RPMI8226 (cell line): ENCODE measurements around the gene PDE4B.
"Not testable (repeated sequence)": the region's sequence is repeated elsewhere in the genome, so short reads cannot be mapped to it uniquely, and the experiment has no call there.

Experiments
- DNase-seq: peaks from one replicate; pipeline ENCODE4 v3.0.0-alpha.2; 2015

The PDE4B gene

GRCh38 chr1:65998763-65999583 is 206.3 kb downstream of the PDE4B start:
- no peak for DNase-seq

- DNase-seq, result no peak
Measured at GRCh38 chr1:66000033-66000637, 207.4 kb downstream of the PDE4B start.

DNA sequence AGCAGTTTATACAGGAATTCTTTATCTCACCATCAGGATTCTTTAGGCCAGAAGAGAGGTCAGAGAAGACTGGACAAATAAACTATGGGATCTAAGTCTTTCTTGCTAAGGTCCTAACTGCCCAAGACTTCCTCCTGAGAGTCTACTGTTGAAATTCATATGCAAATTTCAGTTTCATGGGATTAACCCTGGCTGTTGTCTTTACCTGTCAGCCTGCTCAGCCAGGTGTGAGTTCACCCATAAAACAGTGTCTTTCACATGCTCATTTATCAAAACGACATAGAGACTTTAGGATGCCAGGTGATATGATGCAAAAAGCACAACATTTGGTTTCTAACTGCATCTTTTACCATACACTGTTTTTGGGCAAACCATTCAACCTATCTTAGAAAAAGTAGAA is 211.0 kb downstream of the PDE4B start:
- no peak for DNase-seq

DNA sequence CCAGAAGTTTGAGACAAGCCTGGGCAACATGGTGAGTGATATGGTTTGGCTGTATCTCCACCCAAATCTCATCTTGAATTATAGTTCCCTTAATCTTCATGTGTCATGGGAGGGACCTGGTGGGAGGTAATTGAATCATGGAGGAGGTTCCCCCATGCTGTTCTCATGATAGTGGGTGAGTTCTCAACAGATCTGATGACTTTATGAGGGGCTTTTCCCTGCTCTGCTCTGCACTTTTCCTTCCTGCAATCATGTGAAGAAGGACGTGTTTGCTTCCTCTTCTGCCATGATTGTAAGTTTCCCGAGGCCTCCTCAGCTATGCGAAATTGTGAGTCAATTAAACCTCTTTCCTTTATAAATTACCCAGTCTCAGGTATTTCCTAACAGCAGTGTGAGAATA is 213.8 kb downstream of the PDE4B start:
- DNase-seq, result not testable (repeated sequence)

DNA sequence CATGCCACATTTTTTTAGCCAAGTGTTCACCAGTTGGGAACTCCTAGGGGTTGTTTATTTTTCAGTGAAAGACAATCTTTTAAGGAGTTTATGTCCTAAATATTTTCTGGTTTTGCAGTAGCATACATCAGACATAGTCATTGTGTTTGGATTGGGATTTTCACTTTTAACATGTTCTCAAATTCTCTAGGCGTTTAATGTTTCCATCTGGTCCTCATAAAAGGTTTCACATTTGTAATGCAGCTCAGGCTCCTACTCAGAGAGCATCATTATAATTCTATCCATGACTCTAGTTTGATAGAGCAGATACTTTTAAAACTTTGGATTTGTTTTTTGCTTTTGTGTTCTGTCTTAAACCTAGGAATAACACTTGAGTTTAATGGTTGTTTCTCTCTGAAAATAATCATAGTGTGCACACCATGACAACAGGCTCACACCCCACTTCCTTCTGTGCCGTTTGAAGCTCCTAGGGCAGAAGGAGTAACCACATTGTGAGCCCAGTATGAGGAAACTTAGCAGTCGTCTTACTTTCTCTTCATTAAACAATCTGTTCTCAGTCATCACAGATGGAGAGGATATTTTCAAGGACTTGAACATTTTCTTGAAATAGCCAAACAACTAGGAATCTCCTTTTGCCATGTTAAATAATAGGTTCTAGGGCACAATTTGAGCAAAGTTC is 219.6 kb downstream of the PDE4B start:
- no peak for DNase-seq

GRCh38 chr1:66013371-66013770 is 220.7 kb downstream of the PDE4B start:
- DNase-seq, result no peak

- peak; percentile 18 for DNase-seq
Measured at GRCh38 chr1:66022904-66023620, 230.4 kb downstream of the PDE4B start.

DNA sequence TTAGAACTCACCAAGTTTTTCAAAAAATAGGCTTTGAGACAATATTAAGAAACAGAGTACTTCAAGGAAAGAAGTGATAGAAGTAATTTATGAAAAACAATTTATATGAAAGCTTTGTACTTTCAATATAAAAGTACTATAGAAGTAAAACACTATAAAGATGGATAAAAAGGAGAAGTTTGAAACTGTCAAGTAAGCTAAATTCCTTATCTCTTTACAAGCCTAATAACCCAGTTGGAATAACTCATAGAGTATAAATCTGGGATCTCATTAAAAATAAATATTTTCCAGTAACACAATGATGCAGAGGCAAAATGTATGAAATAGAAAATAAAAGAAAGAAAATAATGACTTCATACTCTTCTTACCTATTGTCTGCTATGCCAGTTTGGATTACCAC is 232.5 kb downstream of the PDE4B start:
- no peak for DNase-seq

- no peak for DNase-seq
Measured at GRCh38 chr1:66028035-66028434, 235.3 kb downstream of the PDE4B start.

GRCh38 chr1:66033781-66034180 is 241.1 kb downstream of the PDE4B start:
- DNase-seq, result no peak

DNA sequence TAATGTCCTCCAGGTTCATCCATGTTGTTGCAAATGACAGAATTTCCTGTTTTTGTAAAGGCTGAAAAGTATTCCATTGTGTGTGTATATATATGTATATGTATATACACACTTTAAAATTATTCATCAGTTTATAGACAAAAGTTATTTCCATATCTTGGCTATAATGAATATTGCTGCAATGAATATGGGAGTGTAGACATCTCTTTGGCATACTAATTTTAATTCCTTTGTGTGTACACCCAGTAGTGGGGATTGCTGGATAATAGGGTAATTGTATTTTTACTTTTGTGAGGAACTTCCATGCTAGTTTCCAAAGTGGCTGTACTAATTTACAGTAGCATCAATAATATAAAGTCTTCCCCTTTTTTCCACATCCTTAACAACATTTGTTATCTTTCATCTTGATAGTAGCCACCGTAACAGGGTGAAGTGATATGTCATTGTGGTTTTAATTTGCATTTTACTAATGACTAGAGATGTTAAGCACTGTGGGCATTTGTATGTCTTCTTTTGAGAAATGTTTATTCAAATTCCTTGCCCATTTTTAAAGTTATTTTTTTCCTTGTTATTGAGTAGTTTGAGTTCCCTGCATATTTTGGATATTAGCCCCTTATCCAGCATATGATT is 243.0 kb downstream of the PDE4B start:
- DNase-seq, result no peak

DNA sequence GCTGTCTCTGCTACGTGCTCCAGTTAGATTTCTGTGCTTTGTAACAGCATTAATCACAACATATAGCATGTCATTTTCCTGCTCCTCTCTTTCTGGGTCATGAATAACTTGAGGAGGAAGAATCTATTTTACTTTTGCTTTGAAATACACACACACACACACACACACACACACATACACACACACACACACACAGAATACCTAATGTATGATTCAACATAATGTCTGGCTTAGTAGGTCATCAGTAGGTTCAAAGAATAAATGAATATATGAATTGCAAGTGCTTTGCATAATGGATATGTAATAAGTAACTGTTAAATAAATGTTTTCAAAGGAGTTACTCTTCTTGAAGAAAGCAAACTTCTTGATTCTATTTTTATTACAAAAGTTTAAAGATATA is 249.0 kb downstream of the PDE4B start:
- DNase-seq, result no peak

GRCh38 chr1:66043186-66043585 is 250.5 kb downstream of the PDE4B start:
- DNase-seq, result no peak

- DNase-seq, result no peak
Measured at GRCh38 chr1:66044912-66045311, 252.2 kb downstream of the PDE4B start.

- no peak for DNase-seq
Measured at GRCh38 chr1:66046415-66046814, 253.7 kb downstream of the PDE4B start.

GRCh38 chr1:66048011-66048410 is 255.3 kb downstream of the PDE4B start:
- DNase-seq, result no peak

- no peak for DNase-seq
Measured at GRCh38 chr1:66050123-66050522, 257.4 kb downstream of the PDE4B start.

GRCh38 chr1:66050633-66051032 is 257.9 kb downstream of the PDE4B start:
- DNase-seq, result no peak

- no peak for DNase-seq
Measured at GRCh38 chr1:66055092-66055491, 262.4 kb downstream of the PDE4B start.

DNA sequence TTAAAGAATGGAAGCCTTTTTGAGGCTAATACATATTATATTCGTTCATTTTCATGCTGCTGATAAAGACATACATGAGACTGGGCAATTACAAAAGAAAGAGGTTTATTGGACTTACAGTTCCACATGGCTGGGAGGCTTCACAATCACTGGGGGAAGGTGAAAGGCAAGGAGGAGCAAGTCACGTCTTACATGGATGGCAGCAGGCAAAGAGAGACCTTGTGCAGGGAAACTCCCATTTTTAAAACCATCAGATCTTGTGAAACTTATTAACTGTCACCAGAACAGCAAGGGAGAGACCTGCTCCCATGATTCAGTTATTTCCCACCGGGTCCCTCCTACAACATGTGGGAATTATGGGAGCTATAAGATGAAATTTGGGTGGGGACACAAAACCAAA is 264.8 kb downstream of the PDE4B start:
- DNase-seq, result not testable (repeated sequence)

DNA sequence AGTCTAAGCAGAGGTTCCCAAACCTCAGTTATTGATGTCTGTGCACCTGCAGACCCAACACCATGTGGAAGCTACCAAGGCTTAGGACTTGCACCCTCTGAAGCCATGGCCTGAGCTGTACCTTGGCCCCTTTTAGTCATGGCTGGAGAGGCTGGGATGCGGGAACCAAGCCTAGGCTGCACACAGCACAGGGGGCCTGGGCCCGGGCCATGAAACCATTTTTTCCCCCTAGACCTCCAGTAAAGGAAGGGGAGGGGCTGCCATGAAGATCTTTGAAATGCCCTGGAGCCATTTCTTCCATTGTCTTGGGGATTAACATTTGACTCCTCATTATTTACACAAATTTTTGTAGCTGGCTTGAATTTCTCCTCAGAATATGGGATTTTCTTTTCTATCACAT is 265.9 kb downstream of the PDE4B start:
- DNase-seq, result no peak

- not testable (repeated sequence) for DNase-seq
Measured at GRCh38 chr1:66067219-66067618, 274.5 kb downstream of the PDE4B start.
